ENCODE data around the gene POLK. TPM values are rescaled to one million over a fixed set of nuclear protein-coding genes. Genes with fewer than 3 reads are reported as not detected.
A peak's percentile ranks its signal among the peaks of the same experiment; 100 is the strongest.

The POLK gene
- 10 to 100 TPM; 44.0 to 58.4 (median 44.9) TPM for total RNA-seq

GRCh38 chr5:75511435-75512382, at the start of gene POLK, which contains the start of gene CERT1:
Gene POLK, plus strand, starts transcription at chr5:75511891.
Gene CERT1, minus strand, starts transcription at chr5:75511629. Its CDS starts 422 bp downstream, at chr5:75511207.
- Histone ChIP-seq H3K27me3 (no peaks in the 10 kb centered on the region), H3K4me3 (peak within 1 kb of the TSS; percentile 78 to 90 (median 87)), H3K4me1 (peaks cover 0 to 7% of the 10 kb centered on the region in 2 donors), H3K36me3 (no peaks in the 10 kb centered on the region), H3K27ac (peak within 1 kb of the TSS; percentile 90 to 94), H3K9me3 (no peaks in the 10 kb centered on the region)
- TF ChIP-seq POLR2A (IDR thresholded peaks at IDR 0.05) (peak; percentile 68), POLR2AphosphoS5 (IDR thresholded peaks at IDR 0.05) (peak; percentile 60 to 81 (median 71)), CTCF (IDR thresholded peaks at IDR 0.05) (no peak)
- intact Hi-C loops (cut with DNase I; ENCODE audit: low total_unique reads) = no loop called here
- peak; percentile 97 for DNase-seq (ENCODE audit: low spot score in 2 of 2)

- intact Hi-C loops (cut with DNase I; ENCODE audit: low total_unique reads) = no loop called here
- Histone ChIP-seq H3K27me3 (no peaks in the 10 kb centered on the region), H3K36me3 (no peaks in the 10 kb centered on the region), H3K9me3 (peaks cover 8 to 9% of the 10 kb centered on the region in 2 donors), H3K4me1 (no peaks in the 10 kb centered on the region), H3K27ac (no peak overlapping the region), H3K4me3 (no peak overlapping the region)
- no peak for TF ChIP-seq POLR2A (IDR thresholded peaks at IDR 0.05)
- no peak for TF ChIP-seq CTCF (IDR thresholded peaks at IDR 0.05)
- no peak for DNase-seq (ENCODE audit: low spot score in 2 of 2)
Measured at GRCh38 chr5:75463726-75464125, 48.0 kb upstream of the POLK start.

GRCh38 chr5:75465480-75465879, 46.2 kb upstream of the POLK start:
- H3K9me3 ChIP-seq = peaks cover 9 to 27% of the 10 kb centered on the region in 2 donors
- H3K27ac ChIP-seq = no peak overlapping the region
- intact Hi-C loops (cut with DNase I; ENCODE audit: low total_unique reads) = no loop called here
- no peak for DNase-seq (ENCODE audit: low spot score in 2 of 2)
- H3K4me1 ChIP-seq = no peaks in the 10 kb centered on the region
- TF ChIP-seq POLR2A (IDR thresholded peaks at IDR 0.05) (no peak), POLR2AphosphoS5 (IDR thresholded peaks at IDR 0.05) (no peak)
- H3K27me3 ChIP-seq = no peaks in the 10 kb centered on the region
- H3K36me3 ChIP-seq = no peaks in the 10 kb centered on the region
- H3K4me3 ChIP-seq = no peak overlapping the region

GRCh38 chr5:75466006-75466716, 45.5 kb upstream of the POLK start:
- Histone ChIP-seq H3K9me3 (peaks cover 9 to 34% of the 10 kb centered on the region in 2 donors), H3K27ac (no peak overlapping the region), H3K4me3 (no peak overlapping the region), H3K27me3 (no peaks in the 10 kb centered on the region), H3K4me1 (no peaks in the 10 kb centered on the region), H3K36me3 (no peaks in the 10 kb centered on the region)
- DNase-seq (ENCODE audit: low spot score in 2 of 2) = no peak
- TF ChIP-seq POLR2AphosphoS5 (IDR thresholded peaks at IDR 0.05) (no peak), POLR2A (IDR thresholded peaks at IDR 0.05) (no peak), CTCF (IDR thresholded peaks at IDR 0.05) (no peak)
- intact Hi-C loops (cut with DNase I; ENCODE audit: low total_unique reads) = no loop called here

- Histone ChIP-seq H3K27ac (no peak overlapping the region), H3K9me3 (peaks cover 9 to 37% of the 10 kb centered on the region in 2 donors), H3K4me3 (no peak overlapping the region), H3K4me1 (no peaks in the 10 kb centered on the region), H3K36me3 (no peaks in the 10 kb centered on the region), H3K27me3 (no peaks in the 10 kb centered on the region)
- TF ChIP-seq POLR2A (IDR thresholded peaks at IDR 0.05) = no peak
- TF ChIP-seq CTCF (IDR thresholded peaks at IDR 0.05) = no peak
- TF ChIP-seq POLR2AphosphoS5 (IDR thresholded peaks at IDR 0.05) = no peak
- intact Hi-C loops (cut with DNase I; ENCODE audit: low total_unique reads) = no loop called here
- DNase-seq (ENCODE audit: low spot score in 2 of 2) = no peak
Measured at GRCh38 chr5:75468593-75468992, 43.1 kb upstream of the POLK start.

Measured in breast epithelium (tissue), 4 donors.